ENCODE data around the gene COCH.

Gene COCH

DNA sequence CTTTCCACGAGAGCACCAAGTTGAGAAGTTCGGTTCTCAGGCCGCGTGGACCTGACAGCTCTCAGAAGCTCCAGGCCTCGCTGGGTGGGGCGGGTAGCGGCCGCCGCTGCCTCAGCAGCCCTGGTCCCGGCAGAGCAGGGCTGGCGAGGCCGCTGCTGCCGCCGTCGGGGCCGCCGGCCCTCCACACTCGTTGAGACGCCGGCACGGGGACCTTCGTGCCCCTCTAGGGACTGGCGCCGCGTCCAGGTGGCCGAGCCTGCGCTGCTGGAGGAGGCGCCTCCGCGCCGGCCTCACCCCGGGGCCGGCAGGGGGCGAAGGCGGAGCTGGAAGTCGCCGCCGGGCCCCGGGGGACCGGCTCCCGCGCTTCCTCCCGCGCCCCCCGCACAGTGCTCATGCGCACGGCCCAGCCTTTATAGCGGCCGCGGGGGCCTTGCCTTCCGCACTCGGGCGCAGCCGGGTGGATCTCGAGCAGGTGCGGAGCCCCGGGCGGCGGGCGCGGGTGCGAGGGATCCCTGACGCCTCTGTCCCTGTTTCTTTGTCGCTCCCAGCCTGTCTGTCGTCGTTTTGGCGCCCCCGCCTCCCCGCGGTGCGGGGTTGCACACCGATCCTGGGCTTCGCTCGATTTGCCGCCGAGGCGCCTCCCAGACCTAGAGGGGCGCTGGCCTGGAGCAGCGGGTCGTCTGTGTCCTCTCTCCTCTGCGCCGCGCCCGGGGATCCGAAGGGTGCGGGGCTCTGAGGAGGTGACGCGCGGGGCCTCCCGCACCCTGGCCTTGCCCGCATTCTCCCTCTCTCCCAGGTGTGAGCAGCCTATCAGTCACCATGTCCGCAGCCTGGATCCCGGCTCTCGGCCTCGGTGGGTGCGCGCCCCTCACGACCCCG, at the start of gene COCH:
Gene COCH, plus strand, starts transcription at position 440 of the 879 bp plus-strand sequence. Its CDS starts 380 bp downstream, at position 820.
- Histone ChIP-seq H3K36me3 (ENCODE audit: control insufficient read depth in 2 of 2, insufficient read depth in 1 of 2, low read length in 2 of 2) (peaks cover 17 to 23% of the 10 kb centered on the region in 2 experiments), H3K4me1 (ENCODE audit: control insufficient read depth, insufficient read depth, low read length) (peaks cover 5% of the 10 kb centered on the region; the same call in 1 of the 2 replicates), H3K27ac (ENCODE audit: extremely low read depth, low read depth, low read length) (peak within 1 kb of the TSS; percentile 78), H3K4me3 (ENCODE audit: low read depth, low read length) (peak within 1 kb of the TSS; percentile 69), H3K9me3 (ENCODE audit: control insufficient read depth, insufficient read depth, low read depth, low read length) (no peaks in the 10 kb centered on the region)
- POLR2A ChIA-PET = interaction anchor here (0.6 to 1.4 kb wide), 3 partner anchors 20 to 152 kb away, joined by 3 to 5 read pairs (median 4); partner anchors contain the start of gene STRN3
- CTCF ChIA-PET = interaction anchor here (0.7 to 1.3 kb wide), 2 partner anchors 9 to 15 kb away, joined by 4 read pairs; no protein-coding TSS in a partner anchor
- TF ChIP-seq ZNF521 (tag by site-specific recombination; IDR thresholded peaks at IDR 0.05) (no peak), SP3 (tag by site-specific recombination; IDR thresholded peaks at IDR 0.05) (0 out of 2 replicates have a peak, but pooled peaks have one; percentile 9), ZFHX2 (tag by site-specific recombination; conservative IDR thresholded peaks at IDR 0.05) (peak; percentile 32), ZNF600 (tag by site-specific recombination; IDR thresholded peaks at IDR 0.05) (peak; percentile 59; the same call in 1 of the 2 replicates), KLF8 (tag by site-specific recombination; IDR thresholded peaks at IDR 0.05) (peak; percentile 89; the same call in 1 of the 2 replicates), PRDM2 (tag by site-specific recombination; IDR thresholded peaks at IDR 0.05; ENCODE audit: borderline replicate concordance) (no peak), ZNF555 (tag by site-specific recombination; conservative IDR thresholded peaks at IDR 0.05) (no peak), PRDM10 (tag by site-specific recombination; IDR thresholded peaks at IDR 0.05) (peak; percentile 61), ZSCAN30 (tag by site-specific recombination; IDR thresholded peaks at IDR 0.05) (peak; percentile 78; the same call in 1 of the 2 replicates), ZNF610 (tag by site-specific recombination; IDR thresholded peaks at IDR 0.05; ENCODE audit: borderline replicate concordance) (no peak; the same call in 1 of the 2 replicates), FEZF1 (tag by site-specific recombination; IDR thresholded peaks at IDR 0.05) (no peak), ZBTB21 (tag by site-specific recombination; IDR thresholded peaks at IDR 0.05) (no peak), ZNF76 (tag by site-specific recombination; IDR thresholded peaks at IDR 0.05; ENCODE audit: borderline replicate concordance, low read depth) (0 out of 2 replicates have a peak, but pooled peaks have one; percentile 8), ZBTB26 (tag by site-specific recombination; optimal IDR thresholded peaks at IDR 0.05) (peak; percentile 93), ZNF529 (tag by site-specific recombination; IDR thresholded peaks at IDR 0.05; ENCODE audit: insufficient replicate concordance) (no peak), ZNF146 (tag by site-specific recombination; IDR thresholded peaks at IDR 0.05) (no peak), ZNF629 (tag by site-specific recombination; IDR thresholded peaks at IDR 0.05) (peak; percentile 55; the same call in 1 of the 2 replicates)
- TF ChIP-seq, protein P1, sequence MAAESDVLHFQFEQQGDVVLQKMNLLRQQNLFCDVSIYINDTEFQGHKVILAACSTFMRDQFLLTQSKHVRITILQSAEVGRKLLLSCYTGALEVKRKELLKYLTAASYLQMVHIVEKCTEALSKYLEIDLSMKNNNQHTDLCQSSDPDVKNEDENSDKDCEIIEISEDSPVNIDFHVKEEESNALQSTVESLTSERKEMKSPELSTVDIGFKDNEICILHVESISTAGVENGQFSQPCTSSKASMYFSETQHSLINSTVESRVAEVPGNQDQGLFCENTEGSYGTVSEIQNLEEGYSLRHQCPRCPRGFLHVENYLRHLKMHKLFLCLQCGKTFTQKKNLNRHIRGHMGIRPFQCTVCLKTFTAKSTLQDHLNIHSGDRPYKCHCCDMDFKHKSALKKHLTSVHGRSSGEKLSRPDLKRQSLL (tag by site-specific recombination; IDR thresholded peaks at IDR 0.05) = peak; percentile 78
- TF ChIP-seq, protein P2, sequence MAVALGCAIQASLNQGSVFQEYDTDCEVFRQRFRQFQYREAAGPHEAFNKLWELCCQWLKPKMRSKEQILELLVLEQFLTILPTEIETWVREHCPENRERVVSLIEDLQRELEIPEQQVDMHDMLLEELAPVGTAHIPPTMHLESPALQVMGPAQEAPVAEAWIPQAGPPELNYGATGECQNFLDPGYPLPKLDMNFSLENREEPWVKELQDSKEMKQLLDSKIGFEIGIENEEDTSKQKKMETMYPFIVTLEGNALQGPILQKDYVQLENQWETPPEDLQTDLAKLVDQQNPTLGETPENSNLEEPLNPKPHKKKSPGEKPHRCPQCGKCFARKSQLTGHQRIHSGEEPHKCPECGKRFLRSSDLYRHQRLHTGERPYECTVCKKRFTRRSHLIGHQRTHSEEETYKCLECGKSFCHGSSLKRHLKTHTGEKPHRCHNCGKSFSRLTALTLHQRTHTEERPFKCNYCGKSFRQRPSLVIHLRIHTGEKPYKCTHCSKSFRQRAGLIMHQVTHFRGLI (tag by site-specific recombination; IDR thresholded peaks at IDR 0.05) = no peak
- TF ChIP-seq, protein P3, sequence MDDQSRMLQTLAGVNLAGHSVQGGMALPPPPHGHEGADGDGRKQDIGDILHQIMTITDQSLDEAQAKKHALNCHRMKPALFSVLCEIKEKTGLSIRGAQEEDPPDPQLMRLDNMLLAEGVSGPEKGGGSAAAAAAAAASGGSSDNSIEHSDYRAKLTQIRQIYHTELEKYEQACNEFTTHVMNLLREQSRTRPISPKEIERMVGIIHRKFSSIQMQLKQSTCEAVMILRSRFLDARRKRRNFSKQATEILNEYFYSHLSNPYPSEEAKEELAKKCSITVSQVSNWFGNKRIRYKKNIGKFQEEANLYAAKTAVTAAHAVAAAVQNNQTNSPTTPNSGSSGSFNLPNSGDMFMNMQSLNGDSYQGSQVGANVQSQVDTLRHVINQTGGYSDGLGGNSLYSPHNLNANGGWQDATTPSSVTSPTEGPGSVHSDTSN (CRISPR knock-in tag; IDR thresholded peaks at IDR 0.05) = peak; percentile 50; the same call in 1 of the 2 replicates
